ENCODE measurements around the gene APBB2.

DNA sequence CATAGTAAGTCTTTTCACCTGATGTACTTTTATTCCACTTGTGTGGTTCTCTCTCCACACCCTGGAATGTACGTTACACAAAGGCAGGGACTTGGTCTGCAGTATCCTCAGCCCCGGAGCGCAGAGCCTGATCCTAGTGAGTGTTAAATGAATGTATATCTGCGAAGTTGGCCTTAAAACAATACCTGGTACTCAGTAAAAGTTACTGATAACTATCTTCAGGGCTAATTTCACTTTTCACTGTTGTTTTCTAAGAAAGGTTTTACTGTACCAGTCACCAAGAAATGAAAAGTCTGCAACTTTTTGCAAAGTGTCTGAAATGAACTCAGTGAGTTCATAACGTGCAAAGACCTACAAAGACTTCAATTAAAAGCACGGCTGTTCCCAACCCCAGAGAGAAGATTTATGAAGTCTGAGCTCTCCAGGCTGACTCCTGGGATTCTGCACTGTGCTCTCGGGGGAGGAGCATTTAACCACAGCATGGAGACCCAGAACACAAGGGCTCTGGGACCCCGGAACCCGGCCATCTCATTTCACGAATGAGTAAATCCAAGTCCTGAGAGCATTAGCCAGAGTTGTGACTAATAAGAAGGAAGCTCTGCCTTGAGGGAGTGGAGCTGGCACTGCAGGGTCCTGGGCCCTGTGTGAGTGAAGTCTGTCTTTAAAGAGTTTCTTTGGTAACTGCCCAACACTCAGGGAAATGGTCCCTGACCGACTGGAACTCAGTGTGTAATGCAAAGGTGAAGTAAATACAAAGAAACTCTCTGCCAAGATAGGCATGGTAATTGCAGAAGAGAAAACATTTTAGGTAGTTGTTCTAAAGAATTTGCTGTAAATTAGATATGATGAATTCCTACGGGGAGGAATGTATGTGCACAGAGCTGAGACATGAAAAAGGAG lies 298.8 kb downstream of the APBB2 start:
- TF ChIP-seq, protein P1, sequence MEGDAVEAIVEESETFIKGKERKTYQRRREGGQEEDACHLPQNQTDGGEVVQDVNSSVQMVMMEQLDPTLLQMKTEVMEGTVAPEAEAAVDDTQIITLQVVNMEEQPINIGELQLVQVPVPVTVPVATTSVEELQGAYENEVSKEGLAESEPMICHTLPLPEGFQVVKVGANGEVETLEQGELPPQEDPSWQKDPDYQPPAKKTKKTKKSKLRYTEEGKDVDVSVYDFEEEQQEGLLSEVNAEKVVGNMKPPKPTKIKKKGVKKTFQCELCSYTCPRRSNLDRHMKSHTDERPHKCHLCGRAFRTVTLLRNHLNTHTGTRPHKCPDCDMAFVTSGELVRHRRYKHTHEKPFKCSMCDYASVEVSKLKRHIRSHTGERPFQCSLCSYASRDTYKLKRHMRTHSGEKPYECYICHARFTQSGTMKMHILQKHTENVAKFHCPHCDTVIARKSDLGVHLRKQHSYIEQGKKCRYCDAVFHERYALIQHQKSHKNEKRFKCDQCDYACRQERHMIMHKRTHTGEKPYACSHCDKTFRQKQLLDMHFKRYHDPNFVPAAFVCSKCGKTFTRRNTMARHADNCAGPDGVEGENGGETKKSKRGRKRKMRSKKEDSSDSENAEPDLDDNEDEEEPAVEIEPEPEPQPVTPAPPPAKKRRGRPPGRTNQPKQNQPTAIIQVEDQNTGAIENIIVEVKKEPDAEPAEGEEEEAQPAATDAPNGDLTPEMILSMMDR (IDR thresholded peaks at IDR 0.05; ENCODE audit: low read depth, low read length, poor library complexity, severe bottlenecking): no peak
- no peak for TF ChIP-seq EZH2phosphoT487 (IDR thresholded peaks at IDR 0.05; ENCODE audit: borderline replicate concordance, low read length)

All from DOHH2 (cell line).